Lung (tissue), 12 donors: ENCODE results near the gene PRKCA. TPM values are rescaled to one million over a fixed set of nuclear protein-coding genes. Genes with fewer than 3 reads are reported as not detected.

ENCODE experiments used
- ATAC-seq: fragments of 200-7000 bp; cut with Tn5 transposase; one replicate; pipeline ENCODE4 v1.9.1; 2020; ENCODE audit warnings: moderate number of reproducible peaks; ENCODE audit not compliant: insufficient read depth, low FRiP score
- DNase-seq, 3 donors: peaks; one replicate each; pipeline ENCODE4 v3.0.0-alpha.2; 2013 to 2017
- H3K27ac ChIP-seq, 2 donors: one replicate each; pipeline ENCODE4 v1.5.1; 2013; ENCODE audit warnings: mild to moderate bottlenecking in 2 of 2, moderate library complexity in 2 of 2, control low read depth in 1 of 2, inconsistent platforms in 1 of 2, low read depth in 1 of 2, low read length in 1 of 2
- H3K27me3 ChIP-seq, 3 donors: one replicate each; pipeline ENCODE4 v1.5.1; 2013; ENCODE audit warnings: low read length in 2 of 3; ENCODE audit not compliant: control insufficient read depth in 3 of 3, insufficient read depth in 3 of 3
- H3K36me3 ChIP-seq, 4 donors: one replicate each; pipeline ENCODE4 v1.5.1; 2013; ENCODE audit warnings: low read length in 4 of 4, mild to moderate bottlenecking in 1 of 4, moderate library complexity in 1 of 4; ENCODE audit not compliant: control insufficient read depth in 4 of 4, insufficient read depth in 4 of 4
- H3K4me1 ChIP-seq, 5 donors: one replicate each; pipeline ENCODE4 v1.5.1; 2013; ENCODE audit warnings: low read length in 5 of 5, mild to moderate bottlenecking in 2 of 5, moderate library complexity in 1 of 5; ENCODE audit not compliant: control insufficient read depth in 5 of 5, insufficient read depth in 5 of 5
- H3K4me3 ChIP-seq: one replicate; pipeline ENCODE4 v1.5.1; 2013; ENCODE audit warnings: mild to moderate bottlenecking, control low read depth, moderate library complexity
- H3K9ac ChIP-seq, 2 donors: one replicate each; pipeline ENCODE4 v1.5.1; 2013; ENCODE audit warnings: low read length in 2 of 2, control low read depth in 1 of 2; ENCODE audit not compliant: insufficient read depth in 1 of 2
- H3K9me3 ChIP-seq, 4 donors: one replicate each; pipeline ENCODE4 v1.5.1; 2013; ENCODE audit warnings: low read length in 3 of 4, mild to moderate bottlenecking in 1 of 4, moderate library complexity in 1 of 4; ENCODE audit not compliant: control insufficient read depth in 4 of 4, insufficient read depth in 3 of 4
- WGBS, 2 donors: extraction: QIAGEN DNeasy Blood & Tissue Kit; methylation state at CpG; one replicate each; pipeline ENCODE4 v1.1.7; 2013; 5-methylcytosine and 5-hydroxymethylcytosine counted together
- polyA plus RNA-seq, 2 donors: library from polyadenylated mRNA; stranded (reverse); fragments of 200-250 nt; gene quantifications; one replicate each; pipeline ENCODE4 v1.2.1, GENCODE V29; 2013
- total RNA-seq, 2 donors: library from RNA; depleted of rRNA in 1 of 2; stranded (reverse); fragments of >200 nt in 1 of 2; gene quantifications; one replicate each; pipeline ENCODE4 v1.2.1, GENCODE V29; 2014 to 2021
- TF ChIP-seq, protein P1 (sequence below): IDR thresholded peaks from 2 replicates; pipeline ENCODE4 v1.5.1; 2012; ENCODE audit warnings: mild to moderate bottlenecking; ENCODE audit errors: control extremely low read depth, extremely low read depth
- donor health status: control.
- donor health status: control.
- donor health status: Bipolar disorder and iron deficiency.
- donor health status: healthy.
- donor health status: DM: yes; HTN: yes; CAD: no.

Gene PRKCA
- total and polyA plus RNA-seq, 4 donors = 3.4 to 34.8 (median 13.8) TPM

DNA sequence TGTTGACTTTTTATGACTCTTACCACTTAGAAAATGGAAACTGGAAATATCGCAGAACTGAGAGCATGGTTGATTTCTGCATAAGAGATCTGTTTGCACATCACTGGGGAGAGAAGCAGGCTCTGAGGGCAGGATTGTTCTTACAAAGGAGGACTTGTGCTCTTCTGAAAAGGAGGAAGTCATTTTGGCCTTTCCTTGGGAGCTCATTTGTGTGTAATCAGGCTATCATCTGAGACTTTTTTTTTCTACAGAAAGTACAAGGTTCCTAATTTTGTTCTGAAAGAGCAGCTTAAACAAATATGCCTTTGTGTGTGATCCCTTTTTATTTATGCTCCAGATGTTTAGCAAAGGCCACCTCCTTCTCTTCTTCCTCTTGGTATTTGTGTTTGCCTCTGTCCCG is 386.8 kb downstream of the PRKCA start:
- Histone ChIP-seq H3K36me3 (peaks cover 0 to 10% (median 7%) of the 10 kb centered on the region in 4 donors), H3K27ac (no peak overlapping the region), H3K27me3 (peaks cover 0 to 2% (median 0%) of the 10 kb centered on the region in 3 donors), H3K9me3 (no peaks in the 10 kb centered on the region), H3K9ac (no peak overlapping the region), H3K4me1 (peaks cover 0 to 16% (median 9%) of the 10 kb centered on the region in 5 donors), H3K4me3 (no peak overlapping the region)
- WGBS, 2 donors = 38 to 57% methylated on average over 2 of the region's 2 CpGs
- TF ChIP-seq, protein P1, sequence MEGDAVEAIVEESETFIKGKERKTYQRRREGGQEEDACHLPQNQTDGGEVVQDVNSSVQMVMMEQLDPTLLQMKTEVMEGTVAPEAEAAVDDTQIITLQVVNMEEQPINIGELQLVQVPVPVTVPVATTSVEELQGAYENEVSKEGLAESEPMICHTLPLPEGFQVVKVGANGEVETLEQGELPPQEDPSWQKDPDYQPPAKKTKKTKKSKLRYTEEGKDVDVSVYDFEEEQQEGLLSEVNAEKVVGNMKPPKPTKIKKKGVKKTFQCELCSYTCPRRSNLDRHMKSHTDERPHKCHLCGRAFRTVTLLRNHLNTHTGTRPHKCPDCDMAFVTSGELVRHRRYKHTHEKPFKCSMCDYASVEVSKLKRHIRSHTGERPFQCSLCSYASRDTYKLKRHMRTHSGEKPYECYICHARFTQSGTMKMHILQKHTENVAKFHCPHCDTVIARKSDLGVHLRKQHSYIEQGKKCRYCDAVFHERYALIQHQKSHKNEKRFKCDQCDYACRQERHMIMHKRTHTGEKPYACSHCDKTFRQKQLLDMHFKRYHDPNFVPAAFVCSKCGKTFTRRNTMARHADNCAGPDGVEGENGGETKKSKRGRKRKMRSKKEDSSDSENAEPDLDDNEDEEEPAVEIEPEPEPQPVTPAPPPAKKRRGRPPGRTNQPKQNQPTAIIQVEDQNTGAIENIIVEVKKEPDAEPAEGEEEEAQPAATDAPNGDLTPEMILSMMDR = no peak
- DNase-seq (no peak), ATAC-seq (no peak)

DNA sequence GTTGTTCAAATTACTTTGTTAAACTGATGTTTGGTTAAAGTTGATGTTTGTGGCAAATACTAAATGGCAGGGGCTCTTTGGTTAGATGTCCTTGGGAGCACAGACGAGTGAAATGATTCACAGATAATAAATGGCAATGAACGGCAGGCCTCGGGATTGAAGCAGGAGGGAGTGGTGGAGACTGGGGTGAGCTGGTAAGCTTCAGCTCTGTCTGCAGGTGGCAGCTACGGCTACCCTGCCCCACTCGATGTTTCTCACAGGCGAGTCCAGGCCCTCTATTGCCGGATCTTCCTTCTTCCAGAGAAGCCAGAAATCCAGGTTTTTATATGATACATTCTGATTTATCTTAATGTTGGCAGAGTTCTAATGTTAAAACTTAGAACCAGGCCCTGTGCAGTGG is 387.8 kb downstream of the PRKCA start:
- peaks cover 0 to 16% (median 9%) of the 10 kb centered on the region in 5 donors for H3K4me1 ChIP-seq
- TF ChIP-seq, protein P1 = no peak
- ATAC-seq (no peak), DNase-seq (no peak)
- no peak overlapping the region for H3K9ac ChIP-seq
- H3K4me3 ChIP-seq = no peak overlapping the region
- H3K27ac ChIP-seq = no peak overlapping the region
- 84 to 94% methylated on average over 7 of the region's 7 CpGs for WGBS, 2 donors
- H3K27me3 ChIP-seq = peaks cover 0 to 2% (median 0%) of the 10 kb centered on the region in 3 donors
- no peaks in the 10 kb centered on the region for H3K9me3 ChIP-seq
- H3K36me3 ChIP-seq = peaks cover 0 to 10% (median 8%) of the 10 kb centered on the region in 4 donors

DNA sequence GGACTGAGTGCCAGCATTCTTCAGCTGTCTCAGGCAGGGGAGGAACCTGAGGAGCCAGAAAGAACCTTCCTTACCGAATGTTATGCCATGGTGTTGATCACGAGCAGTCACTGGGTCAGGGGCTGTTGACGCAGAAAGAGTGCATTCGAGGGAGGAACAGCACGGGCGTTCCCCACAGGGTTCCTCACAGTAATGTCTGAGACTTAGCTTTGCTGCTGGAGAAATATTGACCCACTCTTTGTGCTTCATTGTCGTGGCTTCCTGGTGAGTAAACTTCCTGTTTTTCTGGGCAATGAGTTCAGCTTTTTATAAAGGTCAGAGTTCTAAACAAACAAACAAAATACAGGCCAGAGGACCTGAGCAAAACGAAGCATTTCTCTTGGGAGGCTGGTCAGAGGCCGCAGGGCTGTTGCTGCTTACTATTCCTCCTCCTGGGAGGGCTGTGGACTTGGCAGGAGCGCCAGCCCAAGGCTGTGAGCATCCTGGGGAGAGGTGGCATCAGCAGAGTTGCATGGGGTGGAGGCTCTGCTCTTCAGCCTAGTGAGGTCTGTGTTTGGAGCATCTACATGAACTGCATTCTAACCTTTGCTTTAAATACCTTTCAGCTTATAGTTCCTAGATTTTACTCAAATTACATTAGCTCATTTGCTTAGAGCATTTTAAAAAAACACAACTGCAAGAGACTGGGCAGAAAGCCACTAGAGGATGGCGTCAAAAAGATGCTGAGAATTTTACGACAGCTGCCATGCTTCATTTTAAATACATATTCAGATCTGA is 389.4 kb downstream of the PRKCA start:
- TF ChIP-seq, protein P1 = no peak
- no peak overlapping the region for H3K4me3 ChIP-seq
- no peak overlapping the region for H3K9ac ChIP-seq
- WGBS, 2 donors = 61 to 66% methylated on average over 12 of the region's 12 CpGs
- ATAC-seq (no peak), DNase-seq (peak; percentile 63 to 87 (median 81))
- peaks cover 0 to 2% (median 0%) of the 10 kb centered on the region in 3 donors for H3K27me3 ChIP-seq
- peaks cover 0 to 16% (median 9%) of the 10 kb centered on the region in 5 donors for H3K4me1 ChIP-seq
- no peaks in the 10 kb centered on the region for H3K9me3 ChIP-seq
- H3K36me3 ChIP-seq = peaks cover 0 to 13% (median 10%) of the 10 kb centered on the region in 4 donors
- H3K27ac ChIP-seq = peak overlapping the region in 1 of 2 donors; percentile 38
